Psoas muscle (tissue), 8 donors: Measurements from ENCODE around the gene DSG3. TPM values are rescaled to one million over a fixed set of nuclear protein-coding genes. Genes with fewer than 3 reads are reported as not detected.

Experiments used
- ATAC-seq, 4 donors: fragments of 200-7000 bp; cut with Tn5 transposase; one replicate each; pipeline ENCODE4 v1.9.1; 2020; ENCODE audit warnings: moderate library complexity in 3 of 4, mild to moderate bottlenecking in 2 of 4
- DNase-seq, 2 donors: peaks; one replicate each; pipeline ENCODE4 v3.0.0-alpha.2; 2020
- H3K27ac ChIP-seq: fragments of 200-600 bp; one replicate; pipeline ENCODE4 v1.8.0; 2022
- H3K27me3 ChIP-seq, 3 donors: fragments of 200-600 bp in 1 of 3; one replicate each; pipeline versions ENCODE4 v1.6.1 to v1.8.0; 2013 to 2022; ENCODE audit warnings: low read length in 2 of 3, mild to moderate bottlenecking in 2 of 3, moderate library complexity in 1 of 3; ENCODE audit not compliant: insufficient read depth in 3 of 3
- H3K36me3 ChIP-seq, 2 donors: fragments of 200-600 bp in 1 of 2; one replicate each; pipeline versions ENCODE4 v1.6.1 to v1.8.0; 2013 to 2022; ENCODE audit warnings: low read depth in 1 of 2, mild to moderate bottlenecking in 1 of 2, moderate library complexity in 1 of 2; ENCODE audit not compliant: insufficient read depth in 1 of 2
- H3K4me1 ChIP-seq: fragments of 200-600 bp; one replicate; pipeline ENCODE4 v1.8.0; 2022
- H3K4me3 ChIP-seq: fragments of 200-600 bp; one replicate; pipeline ENCODE4 v1.8.0; 2022; ENCODE audit warnings: mild to moderate bottlenecking
- H3K9me3 ChIP-seq: fragments of 200-600 bp; one replicate; pipeline ENCODE4 v1.8.0; 2022
- WGBS, 3 donors: extraction: QIAGEN DNeasy Blood & Tissue Kit; methylation state at CpG; one replicate each; pipeline versions ENCODE4 v1.1.6 to v1.1.7; 2013; 5-methylcytosine and 5-hydroxymethylcytosine counted together
- intact Hi-C, 2 donors: fragments of 100-400 bp; cut with DNase I; formaldehyde crosslinking; loops; one replicate each; pipeline versions ENCODE4 v1.11.0 to v1.14.2; 2022
- polyA plus RNA-seq, 3 donors: library from polyadenylated mRNA; stranded (reverse); fragments of 200-250 nt; gene quantifications; one replicate each; pipeline ENCODE4 v1.2.3, GENCODE V29; 2013
- total RNA-seq, 4 donors: library from RNA; stranded (reverse); fragmentation: NEBNext Ultra II Directional in 2 of 4; extraction: Animal tissue kit (Norgen Biotek cat#: 25700) in 2 of 4; gene quantifications; one replicate each; pipeline versions ENCODE4 v1.2.1 to v1.2.4, GENCODE V29; 2021 to 2023
- TF ChIP-seq, protein P1 (sequence below): fragments of 200-600 bp; IDR thresholded peaks from one replicate; pipeline ENCODE4 v1.8.0; 2022; ENCODE audit warnings: antibody characterized with exemption
- donor health status: healthy with polysubstance abuse.
- donor health status: DM: no; HTN: no; CAD: no; lungs with moderate emphysema.
- donor health status: Bipolar disorder and iron deficiency.
- donor health status: healthy.
- donor health status: DM: yes; HTN: yes; CAD: no.
- donor health status: DM: no; HTN: no; CAD: no.
- donor health status: DM: no; HTN: no; CAD: no.
- donor health status: DM: yes; HTN: yes; CAD: no.

DSG3 gene
- total and polyA plus RNA-seq, 7 donors, result under 0.01 to 0.04 (median 0.02) TPM; not detected in 3

- TF ChIP-seq, protein P1, sequence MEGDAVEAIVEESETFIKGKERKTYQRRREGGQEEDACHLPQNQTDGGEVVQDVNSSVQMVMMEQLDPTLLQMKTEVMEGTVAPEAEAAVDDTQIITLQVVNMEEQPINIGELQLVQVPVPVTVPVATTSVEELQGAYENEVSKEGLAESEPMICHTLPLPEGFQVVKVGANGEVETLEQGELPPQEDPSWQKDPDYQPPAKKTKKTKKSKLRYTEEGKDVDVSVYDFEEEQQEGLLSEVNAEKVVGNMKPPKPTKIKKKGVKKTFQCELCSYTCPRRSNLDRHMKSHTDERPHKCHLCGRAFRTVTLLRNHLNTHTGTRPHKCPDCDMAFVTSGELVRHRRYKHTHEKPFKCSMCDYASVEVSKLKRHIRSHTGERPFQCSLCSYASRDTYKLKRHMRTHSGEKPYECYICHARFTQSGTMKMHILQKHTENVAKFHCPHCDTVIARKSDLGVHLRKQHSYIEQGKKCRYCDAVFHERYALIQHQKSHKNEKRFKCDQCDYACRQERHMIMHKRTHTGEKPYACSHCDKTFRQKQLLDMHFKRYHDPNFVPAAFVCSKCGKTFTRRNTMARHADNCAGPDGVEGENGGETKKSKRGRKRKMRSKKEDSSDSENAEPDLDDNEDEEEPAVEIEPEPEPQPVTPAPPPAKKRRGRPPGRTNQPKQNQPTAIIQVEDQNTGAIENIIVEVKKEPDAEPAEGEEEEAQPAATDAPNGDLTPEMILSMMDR, result no peak
- intact Hi-C loops, result no loop called here
- Histone ChIP-seq H3K9me3 (no peaks in the 10 kb centered on the region), H3K27ac (no peak overlapping the region), H3K4me3 (no peak overlapping the region), H3K4me1 (no peaks in the 10 kb centered on the region), H3K27me3 (no peaks in the 10 kb centered on the region), H3K36me3 (no peaks in the 10 kb centered on the region)
- no peak for DNase-seq
- 36 to 39% (median 36%) methylated on average over 7 of the region's 7 CpGs for WGBS, 3 donors
- ATAC-seq, result no peak
Observed at GRCh38 chr18:31424383-31424988, 23.1 kb upstream of the DSG3 start.

DNA sequence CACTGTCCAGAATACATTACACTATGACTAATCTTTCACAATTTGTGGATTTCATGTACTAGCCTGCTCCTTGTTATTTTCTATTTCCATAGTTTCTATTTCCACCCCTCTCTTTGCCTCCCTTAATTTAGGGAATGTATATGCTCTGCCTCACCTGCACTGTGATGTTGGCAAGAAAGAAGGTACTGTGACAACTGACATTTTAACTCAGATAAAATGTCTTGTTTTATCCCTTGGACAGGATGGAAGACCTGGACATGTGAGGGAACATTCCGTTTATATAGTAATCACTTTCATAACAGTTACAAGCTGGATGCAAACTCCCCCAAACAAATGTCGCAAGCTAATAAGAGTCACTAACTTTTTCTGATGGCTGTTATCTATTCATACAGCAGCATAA is 21.5 kb upstream of the DSG3 start:
- WGBS, 3 donors, result 72 to 78% (median 75%) methylated on average over 2 of the region's 2 CpGs
- DNase-seq, result no peak
- Histone ChIP-seq H3K9me3 (no peaks in the 10 kb centered on the region), H3K4me1 (no peaks in the 10 kb centered on the region), H3K27ac (no peak overlapping the region), H3K36me3 (no peaks in the 10 kb centered on the region), H3K4me3 (no peak overlapping the region), H3K27me3 (no peaks in the 10 kb centered on the region)
- ATAC-seq, result no peak
- intact Hi-C loops, result no loop called here
- TF ChIP-seq, protein P1, result no peak

GRCh38 chr18:31426871-31427406 is 20.6 kb upstream of the DSG3 start:
- WGBS, 3 donors, result 29 to 32% (median 29%) methylated on average over 5 of the region's 5 CpGs
- no peak overlapping the region for H3K27ac ChIP-seq
- H3K4me3 ChIP-seq, result no peak overlapping the region
- TF ChIP-seq, protein P1, result no peak
- H3K27me3 ChIP-seq, result no peaks in the 10 kb centered on the region
- intact Hi-C loops, result no loop called here
- no peaks in the 10 kb centered on the region for H3K36me3 ChIP-seq
- DNase-seq (no peak), ATAC-seq (no peak)
- no peaks in the 10 kb centered on the region for H3K9me3 ChIP-seq
- H3K4me1 ChIP-seq, result no peaks in the 10 kb centered on the region

- DNase-seq, result no peak
- 96 to 100% (median 97%) methylated on average over 1 of the region's 1 CpG for WGBS, 3 donors
- Histone ChIP-seq H3K4me1 (no peaks in the 10 kb centered on the region), H3K27me3 (no peaks in the 10 kb centered on the region), H3K4me3 (no peak overlapping the region), H3K9me3 (no peaks in the 10 kb centered on the region), H3K36me3 (no peaks in the 10 kb centered on the region), H3K27ac (no peak overlapping the region)
- ATAC-seq, result no peak
- intact Hi-C loops, result no loop called here
- TF ChIP-seq, protein P1, result no peak
Observed at GRCh38 chr18:31428211-31428610, 19.3 kb upstream of the DSG3 start.

DNA sequence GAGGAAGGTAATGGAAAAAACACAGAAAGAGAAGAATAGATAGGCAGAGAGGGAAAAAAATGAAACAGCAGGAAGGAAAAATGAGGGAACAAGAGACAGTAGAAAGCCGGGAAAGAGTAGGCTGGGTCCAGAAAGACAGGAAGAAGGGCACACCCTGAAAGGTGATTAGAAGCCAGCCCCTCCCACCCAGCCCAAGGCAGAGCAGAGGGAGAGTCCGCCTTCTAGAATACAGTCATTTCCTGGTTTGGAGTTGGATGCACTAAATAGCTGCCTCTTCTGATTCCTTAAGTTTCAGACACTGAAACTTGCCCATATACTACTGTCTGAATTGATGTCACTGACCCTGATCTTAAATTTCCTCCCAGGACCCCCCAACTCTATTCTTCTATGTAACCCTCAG is 17.9 kb upstream of the DSG3 start:
- no peak for DNase-seq
- Histone ChIP-seq H3K4me3 (no peak overlapping the region), H3K4me1 (no peaks in the 10 kb centered on the region), H3K27ac (no peak overlapping the region), H3K27me3 (no peaks in the 10 kb centered on the region), H3K36me3 (no peaks in the 10 kb centered on the region), H3K9me3 (no peaks in the 10 kb centered on the region)
- intact Hi-C loops, result no loop called here
- 53 to 65% (median 62%) methylated on average over 2 of the region's 2 CpGs for WGBS, 3 donors
- TF ChIP-seq, protein P1, result no peak
- no peak for ATAC-seq
